Astrocyte of the spinal cord (primary cell): ENCODE results near the gene CLUH.

Experiments used
- DNase-seq: peaks from one replicate; pipeline ENCODE4 v3.0.0; 2011; ENCODE audit warnings: low read depth, low spot score
- H3K4me3 ChIP-seq: 2 replicates; pipeline ENCODE4 v1.5.1; 2011; ENCODE audit warnings: low read depth, mild to moderate bottlenecking, low read length, moderate library complexity
- in situ Hi-C: cut with HindIII; loops from 2 replicates; pipeline ENCODE4 v1.10.0; 2017; ENCODE audit warnings: low sequenced_read_pairs
- TF ChIP-seq, protein P1 (sequence below): IDR thresholded peaks from 2 replicates; pipeline ENCODE4 v1.5.1; 2012; ENCODE audit warnings: low read depth, mild to moderate bottlenecking, low read length, inconsistent platforms

The CLUH gene, protein sequence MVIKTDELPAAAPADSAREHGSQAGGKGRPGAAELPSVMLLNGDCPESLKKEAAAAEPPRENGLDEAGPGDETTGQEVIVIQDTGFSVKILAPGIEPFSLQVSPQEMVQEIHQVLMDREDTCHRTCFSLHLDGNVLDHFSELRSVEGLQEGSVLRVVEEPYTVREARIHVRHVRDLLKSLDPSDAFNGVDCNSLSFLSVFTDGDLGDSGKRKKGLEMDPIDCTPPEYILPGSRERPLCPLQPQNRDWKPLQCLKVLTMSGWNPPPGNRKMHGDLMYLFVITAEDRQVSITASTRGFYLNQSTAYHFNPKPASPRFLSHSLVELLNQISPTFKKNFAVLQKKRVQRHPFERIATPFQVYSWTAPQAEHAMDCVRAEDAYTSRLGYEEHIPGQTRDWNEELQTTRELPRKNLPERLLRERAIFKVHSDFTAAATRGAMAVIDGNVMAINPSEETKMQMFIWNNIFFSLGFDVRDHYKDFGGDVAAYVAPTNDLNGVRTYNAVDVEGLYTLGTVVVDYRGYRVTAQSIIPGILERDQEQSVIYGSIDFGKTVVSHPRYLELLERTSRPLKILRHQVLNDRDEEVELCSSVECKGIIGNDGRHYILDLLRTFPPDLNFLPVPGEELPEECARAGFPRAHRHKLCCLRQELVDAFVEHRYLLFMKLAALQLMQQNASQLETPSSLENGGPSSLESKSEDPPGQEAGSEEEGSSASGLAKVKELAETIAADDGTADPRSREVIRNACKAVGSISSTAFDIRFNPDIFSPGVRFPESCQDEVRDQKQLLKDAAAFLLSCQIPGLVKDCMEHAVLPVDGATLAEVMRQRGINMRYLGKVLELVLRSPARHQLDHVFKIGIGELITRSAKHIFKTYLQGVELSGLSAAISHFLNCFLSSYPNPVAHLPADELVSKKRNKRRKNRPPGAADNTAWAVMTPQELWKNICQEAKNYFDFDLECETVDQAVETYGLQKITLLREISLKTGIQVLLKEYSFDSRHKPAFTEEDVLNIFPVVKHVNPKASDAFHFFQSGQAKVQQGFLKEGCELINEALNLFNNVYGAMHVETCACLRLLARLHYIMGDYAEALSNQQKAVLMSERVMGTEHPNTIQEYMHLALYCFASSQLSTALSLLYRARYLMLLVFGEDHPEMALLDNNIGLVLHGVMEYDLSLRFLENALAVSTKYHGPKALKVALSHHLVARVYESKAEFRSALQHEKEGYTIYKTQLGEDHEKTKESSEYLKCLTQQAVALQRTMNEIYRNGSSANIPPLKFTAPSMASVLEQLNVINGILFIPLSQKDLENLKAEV (N-terminal part only)

GRCh38 chr17:2711608-2712299, at the start of gene CLUH:
Gene CLUH (minus strand): TSS chr17:2711764. CDS start chr17:2711661, 103 bp downstream.
- in situ Hi-C loops = no loop called here
- TF ChIP-seq, protein P1, sequence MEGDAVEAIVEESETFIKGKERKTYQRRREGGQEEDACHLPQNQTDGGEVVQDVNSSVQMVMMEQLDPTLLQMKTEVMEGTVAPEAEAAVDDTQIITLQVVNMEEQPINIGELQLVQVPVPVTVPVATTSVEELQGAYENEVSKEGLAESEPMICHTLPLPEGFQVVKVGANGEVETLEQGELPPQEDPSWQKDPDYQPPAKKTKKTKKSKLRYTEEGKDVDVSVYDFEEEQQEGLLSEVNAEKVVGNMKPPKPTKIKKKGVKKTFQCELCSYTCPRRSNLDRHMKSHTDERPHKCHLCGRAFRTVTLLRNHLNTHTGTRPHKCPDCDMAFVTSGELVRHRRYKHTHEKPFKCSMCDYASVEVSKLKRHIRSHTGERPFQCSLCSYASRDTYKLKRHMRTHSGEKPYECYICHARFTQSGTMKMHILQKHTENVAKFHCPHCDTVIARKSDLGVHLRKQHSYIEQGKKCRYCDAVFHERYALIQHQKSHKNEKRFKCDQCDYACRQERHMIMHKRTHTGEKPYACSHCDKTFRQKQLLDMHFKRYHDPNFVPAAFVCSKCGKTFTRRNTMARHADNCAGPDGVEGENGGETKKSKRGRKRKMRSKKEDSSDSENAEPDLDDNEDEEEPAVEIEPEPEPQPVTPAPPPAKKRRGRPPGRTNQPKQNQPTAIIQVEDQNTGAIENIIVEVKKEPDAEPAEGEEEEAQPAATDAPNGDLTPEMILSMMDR = no peak
- H3K4me3 ChIP-seq = peak within 1 kb of the TSS; percentile 68
- peak; percentile 98 for DNase-seq

GRCh38 chr17:2758870-2759269, 47.3 kb upstream of the CLUH start:
- H3K4me3 ChIP-seq = no peak overlapping the region
- no peak for DNase-seq
- TF ChIP-seq, protein P1 = no peak
- in situ Hi-C loops = no loop called here

DNA sequence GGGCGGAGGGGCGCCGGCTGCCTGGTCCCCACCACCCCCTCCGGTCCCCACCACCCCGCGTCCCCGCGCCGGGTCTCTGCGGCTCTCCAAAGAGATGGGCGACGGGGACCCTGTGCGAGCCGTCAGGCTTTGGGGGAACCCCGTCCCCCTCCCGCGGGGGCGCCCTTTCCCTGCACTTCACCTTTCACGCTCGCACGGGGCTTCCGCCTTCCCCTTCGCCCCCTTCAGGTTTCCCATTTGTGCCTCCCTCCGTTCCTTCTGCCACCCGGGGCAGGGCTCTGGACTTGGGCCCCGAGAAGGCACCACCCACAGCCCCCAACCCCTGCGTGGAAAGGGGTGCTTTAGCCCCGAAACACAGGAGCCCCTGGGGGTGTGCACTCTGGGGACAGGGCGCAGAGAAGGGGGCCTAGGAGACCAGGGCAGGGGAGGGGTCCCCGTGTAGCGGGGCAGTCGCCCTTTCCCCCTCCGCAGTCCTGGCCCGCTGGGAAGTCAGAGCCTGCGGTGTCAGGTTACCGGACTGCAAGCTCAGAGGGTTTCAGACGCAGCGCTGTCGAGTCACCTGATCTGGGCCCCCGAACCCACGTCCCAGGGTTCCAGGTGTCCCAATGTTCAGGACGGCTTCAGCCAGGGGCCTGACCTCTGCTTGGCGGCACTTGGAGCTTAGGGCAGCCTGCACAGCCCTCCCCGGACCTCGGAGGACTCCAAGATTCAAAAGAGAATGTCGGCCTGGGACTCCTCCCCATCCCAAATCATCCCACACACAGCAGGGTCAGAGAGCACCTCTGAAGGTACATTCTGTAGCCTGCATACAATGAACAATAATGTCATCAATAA, 44.5 kb upstream of the CLUH start:
- H3K4me3 ChIP-seq = no peak overlapping the region
- in situ Hi-C loops = no loop called here
- no peak for DNase-seq
- TF ChIP-seq, protein P1 = no peak

DNA sequence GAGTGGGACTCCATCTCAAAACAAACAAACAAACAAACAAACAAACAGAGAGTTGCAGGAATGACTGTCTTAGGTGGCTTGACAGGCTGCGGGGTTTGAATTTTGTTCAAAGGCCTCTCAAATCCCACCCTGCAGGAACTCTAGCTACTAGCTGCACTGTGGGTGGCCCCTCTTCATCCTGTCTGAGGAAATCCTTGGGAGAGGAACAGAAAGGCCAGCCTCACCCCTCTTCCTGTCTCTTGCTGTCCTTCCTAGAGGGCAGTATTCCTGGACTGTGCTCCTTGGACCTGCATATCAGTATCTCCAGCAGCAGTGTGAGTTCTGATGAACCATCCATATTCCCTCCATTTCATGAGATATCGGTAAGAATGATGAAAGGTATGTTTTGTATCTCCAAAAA, 39.9 kb upstream of the CLUH start:
- in situ Hi-C loops = no loop called here
- TF ChIP-seq, protein P1 = no peak
- H3K4me3 ChIP-seq = no peak overlapping the region
- no peak for DNase-seq

- DNase-seq = no peak
- in situ Hi-C loops = no loop called here
- no peak overlapping the region for H3K4me3 ChIP-seq
- TF ChIP-seq, protein P1 = no peak
Measured at GRCh38 chr17:2750721-2751120, 39.2 kb upstream of the CLUH start.
